Measurements from ENCODE around the gene TRABD.

The TRABD gene

DNA sequence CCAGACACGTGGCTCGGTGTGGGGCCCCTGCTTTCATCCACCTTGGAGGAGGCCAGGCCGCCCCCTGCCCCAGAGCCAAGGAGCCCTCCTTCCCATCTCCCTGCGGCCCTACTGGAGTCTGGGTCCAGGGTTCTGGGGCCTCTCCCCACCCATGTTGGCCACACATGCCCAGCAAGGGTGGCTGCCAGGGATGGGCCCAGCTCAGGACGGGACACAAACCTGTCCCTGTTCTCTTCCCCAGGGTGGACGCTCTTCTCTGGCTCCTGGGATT, 10.6 kb upstream of the TRABD start:
- no peak for DNase-seq (ENCODE audit: low read depth)

DNA sequence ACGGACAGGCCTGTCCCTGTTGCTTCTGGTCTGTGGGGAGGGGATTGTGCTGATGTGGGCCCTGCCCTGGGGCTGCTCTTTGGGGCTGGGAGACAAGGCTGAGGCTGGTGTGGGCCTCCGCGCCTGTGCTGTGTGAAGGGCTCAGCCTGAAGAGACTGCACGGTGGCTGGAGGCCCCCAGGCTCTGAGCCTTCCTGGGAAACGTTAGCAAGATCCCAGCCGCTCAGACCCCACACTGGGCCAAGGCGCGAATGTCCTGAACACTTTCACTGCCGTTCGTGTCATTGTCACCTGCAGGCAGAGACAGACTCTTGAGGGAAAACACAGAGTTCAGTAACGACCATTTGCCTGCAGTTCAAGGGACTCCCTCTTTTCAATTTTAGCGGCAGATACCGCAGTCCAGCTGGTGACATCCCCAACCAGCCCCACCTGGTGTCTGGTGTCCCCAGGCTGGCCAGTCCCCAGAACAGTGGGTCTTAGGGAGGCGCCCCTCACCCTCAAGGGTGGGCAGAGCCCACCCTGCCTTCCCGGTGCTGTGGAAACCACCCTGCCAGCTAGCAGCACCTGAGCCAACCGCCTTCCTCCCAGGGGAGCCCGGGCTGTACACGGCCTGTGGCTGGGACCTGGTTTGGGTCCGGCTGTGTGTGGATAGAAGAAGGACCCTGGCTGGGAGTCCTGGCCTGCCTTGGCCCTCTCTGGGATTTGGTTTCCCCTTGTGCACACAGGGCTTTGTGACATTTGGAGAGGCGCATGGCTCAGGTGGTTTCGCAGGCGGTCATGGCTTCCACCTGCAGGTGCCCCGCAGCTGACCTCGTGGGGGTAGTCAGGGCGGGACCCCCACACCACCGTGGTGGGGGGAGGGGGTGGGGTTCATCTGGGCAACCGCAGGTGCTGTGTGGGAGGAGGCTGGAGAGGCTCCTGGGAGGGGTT, 9.5 kb upstream of the TRABD start:
- DNase-seq (ENCODE audit: low read depth): no peak

DNA sequence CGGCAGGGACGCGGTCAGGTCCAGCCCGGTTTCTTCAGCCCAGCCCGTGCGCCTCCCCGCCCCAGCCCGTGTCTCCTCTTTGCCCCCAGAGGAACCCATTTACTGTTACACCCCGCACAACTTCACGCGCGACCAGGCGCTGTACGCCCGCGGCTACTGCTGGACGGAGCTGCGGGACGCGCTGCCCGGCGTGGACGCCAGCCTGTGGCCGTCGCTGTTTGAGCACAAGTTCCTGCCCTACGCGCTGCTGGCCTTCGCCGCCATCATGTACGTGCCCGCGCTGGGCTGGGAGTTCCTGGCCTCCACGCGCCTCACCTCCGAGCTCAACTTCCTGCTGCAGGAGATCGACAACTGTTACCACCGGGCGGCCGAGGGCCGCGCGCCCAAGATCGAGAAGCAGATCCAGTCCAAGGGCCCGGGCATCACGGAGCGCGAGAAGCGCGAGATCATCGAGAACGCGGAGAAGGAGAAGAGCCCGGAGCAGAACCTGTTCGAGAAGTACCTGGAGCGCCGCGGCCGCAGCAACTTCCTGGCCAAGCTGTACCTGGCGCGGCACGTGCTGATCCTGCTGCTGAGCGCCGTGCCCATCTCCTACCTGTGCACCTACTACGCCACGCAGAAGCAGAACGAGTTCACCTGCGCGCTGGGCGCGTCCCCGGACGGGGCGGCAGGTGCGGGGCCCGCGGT, 8.7 kb upstream of the TRABD start:
- DNase-seq (ENCODE audit: low read depth): no peak

DNA sequence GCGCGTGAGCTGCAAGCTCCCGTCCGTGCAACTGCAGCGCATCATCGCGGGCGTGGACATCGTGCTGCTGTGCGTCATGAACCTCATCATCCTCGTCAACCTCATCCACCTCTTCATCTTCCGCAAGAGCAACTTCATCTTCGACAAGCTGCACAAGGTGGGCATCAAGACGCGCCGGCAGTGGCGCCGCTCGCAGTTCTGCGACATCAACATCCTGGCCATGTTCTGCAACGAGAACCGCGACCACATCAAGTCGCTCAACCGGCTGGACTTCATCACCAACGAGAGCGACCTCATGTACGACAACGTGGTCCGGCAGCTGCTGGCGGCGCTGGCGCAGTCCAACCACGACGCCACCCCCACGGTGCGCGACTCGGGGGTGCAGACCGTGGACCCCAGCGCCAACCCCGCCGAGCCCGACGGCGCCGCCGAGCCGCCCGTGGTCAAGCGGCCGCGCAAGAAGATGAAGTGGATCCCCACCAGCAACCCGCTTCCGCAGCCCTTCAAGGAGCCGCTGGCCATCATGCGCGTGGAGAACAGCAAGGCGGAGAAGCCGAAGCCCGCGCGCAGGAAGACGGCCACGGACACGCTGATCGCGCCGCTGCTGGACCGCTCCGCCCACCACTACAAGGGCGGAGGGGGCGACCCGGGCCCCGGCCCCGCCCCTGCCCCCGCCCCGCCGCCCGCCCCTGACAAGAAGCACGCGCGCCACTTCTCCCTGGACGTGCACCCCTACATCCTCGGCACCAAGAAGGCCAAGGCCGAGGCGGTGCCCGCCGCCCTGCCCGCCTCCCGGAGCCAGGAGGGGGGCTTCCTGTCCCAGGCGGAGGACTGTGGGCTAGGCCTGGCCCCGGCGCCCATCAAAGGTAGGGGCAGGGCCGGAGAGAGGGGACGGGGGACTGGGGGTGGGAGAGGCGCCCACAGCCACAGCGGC, 7.9 kb upstream of the TRABD start:
- DNase-seq (ENCODE audit: low read depth): no peak

- no peak for DNase-seq (ENCODE audit: low read depth)
Observed at GRCh38 chr22:50178471-50178864, 7.2 kb upstream of the TRABD start.

GRCh38 chr22:50178871-50179869, 6.5 kb upstream of the TRABD start:
- no peak for DNase-seq (ENCODE audit: low read depth)

GRCh38 chr22:50179937-50180726, 5.6 kb upstream of the TRABD start:
- DNase-seq (ENCODE audit: low read depth): no peak

DNA sequence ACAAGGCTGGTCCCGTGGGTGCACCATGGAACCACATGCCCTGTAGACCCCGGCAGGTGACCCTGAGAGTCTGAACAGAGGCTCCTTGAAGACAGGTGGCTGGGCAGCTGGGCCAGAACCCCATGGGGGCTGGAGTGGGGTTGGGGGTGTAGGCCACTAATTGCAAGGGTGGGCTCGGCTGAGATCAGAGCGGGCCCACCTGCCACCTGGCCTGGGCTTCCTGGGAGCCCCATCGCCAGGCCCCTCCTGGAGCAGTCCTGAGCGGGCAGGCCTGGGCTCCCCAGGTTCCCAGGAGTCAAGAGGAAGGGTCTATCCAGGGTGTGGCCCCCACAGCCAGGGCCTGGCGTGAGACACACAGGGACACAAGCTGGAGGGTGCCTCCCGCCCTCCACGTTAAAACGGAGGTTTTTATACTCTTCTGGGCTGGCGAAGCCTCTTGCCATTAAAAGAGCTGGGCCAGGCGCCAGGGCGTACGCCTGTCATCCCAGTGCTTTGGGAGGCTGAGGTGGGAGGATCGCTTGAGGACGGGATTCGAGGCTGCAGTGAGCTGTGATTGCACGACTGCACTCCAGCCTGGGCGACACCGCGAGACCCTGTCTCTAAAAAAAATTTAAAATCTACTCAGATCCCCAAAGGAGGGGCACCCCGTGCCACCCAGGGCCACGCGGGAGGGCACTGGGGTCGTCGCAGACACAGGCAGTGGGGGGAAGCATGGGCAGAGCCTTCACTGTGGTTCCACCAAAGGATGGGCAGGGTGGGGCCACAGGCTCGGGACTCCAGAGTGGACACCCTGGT, 4.8 kb upstream of the TRABD start:
- DNase-seq (ENCODE audit: low read depth): no peak

GRCh38 chr22:50182176-50183081, 3.3 kb upstream of the TRABD start:
- no peak for DNase-seq (ENCODE audit: low read depth)

DNA sequence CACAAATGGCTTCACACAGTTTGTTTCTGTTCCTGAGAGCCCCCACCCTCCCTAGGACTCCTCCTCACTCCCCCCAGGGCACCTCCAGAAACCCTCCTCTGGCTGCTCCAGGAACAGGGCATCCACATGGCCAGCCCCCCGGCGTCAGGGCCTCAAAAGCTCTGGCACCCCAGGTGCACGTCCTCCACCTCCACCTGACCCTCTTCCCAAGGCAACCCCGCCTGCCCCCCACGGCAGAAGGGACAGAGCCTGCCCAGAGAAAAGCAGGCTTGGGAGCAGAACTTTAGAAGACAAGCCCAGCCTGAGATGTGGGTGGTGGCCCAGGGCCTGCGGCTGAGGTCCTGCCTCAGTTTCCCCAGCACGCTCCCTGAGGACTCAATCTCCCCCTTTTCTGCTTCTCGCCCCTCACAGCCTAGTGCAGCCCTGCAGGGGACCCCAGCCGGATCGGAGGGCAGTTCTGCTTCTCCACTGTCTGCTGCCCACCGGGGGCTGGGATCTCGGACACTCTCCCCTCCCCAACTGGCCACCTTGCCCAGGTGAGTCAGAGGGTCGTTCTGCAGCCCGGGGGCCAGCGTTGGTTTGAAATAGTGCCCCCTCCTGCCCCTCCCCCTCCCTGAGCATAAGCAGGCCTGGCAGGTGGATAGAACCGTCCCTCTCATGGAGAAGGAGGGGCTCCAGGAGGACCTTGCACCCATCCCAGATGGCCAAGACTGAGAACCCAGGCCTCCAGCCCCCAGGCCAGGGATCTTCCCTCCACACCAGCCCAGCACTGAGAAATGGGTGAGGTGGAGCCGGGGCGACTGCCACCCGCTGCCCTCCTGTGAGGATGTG, 2.4 kb upstream of the TRABD start:
- no peak for DNase-seq (ENCODE audit: low read depth)

- DNase-seq (ENCODE audit: low read depth): no peak
Observed at GRCh38 chr22:50184004-50184901, 1.5 kb upstream of the TRABD start.

- DNase-seq (ENCODE audit: low read depth): no peak
Observed at GRCh38 chr22:50184902-50185374, 775 bp upstream of the TRABD start.

GRCh38 chr22:50186181-50186714, 535 bp downstream of the TRABD start:
- DNase-seq (ENCODE audit: low read depth): no peak

- DNase-seq (ENCODE audit: low read depth): no peak
Observed at GRCh38 chr22:50186761-50187523, 1.2 kb downstream of the TRABD start.

GRCh38 chr22:50188356-50188755, 2.6 kb downstream of the TRABD start:
- no peak for DNase-seq (ENCODE audit: low read depth)
